Sigmoid colon (tissue), 7 donors: Measurements from ENCODE around the gene NUFIP1. TPM values are rescaled to one million over a fixed set of nuclear protein-coding genes. Genes with fewer than 3 reads are reported as not detected.

Source experiments
- DNase-seq: peaks from one replicate; pipeline ENCODE4 v3.0.0-alpha.2; 2019
- H3K27ac ChIP-seq, 4 donors: fragments of 200-600 bp; sonication (generic); one replicate each; pipeline ENCODE4 v1.5.1; 2016 to 2019; ENCODE audit warnings: mild to moderate bottlenecking in 1 of 4
- H3K27me3 ChIP-seq, 3 donors: fragments of 200-600 bp; sonication (generic); one replicate each; pipeline ENCODE4 v1.5.1; 2019; ENCODE audit warnings: mild to moderate bottlenecking in 1 of 3
- H3K36me3 ChIP-seq, 4 donors: fragments of 200-600 bp; sonication (generic); one replicate each; pipeline ENCODE4 v1.5.1; 2016 to 2019
- H3K4me1 ChIP-seq, 4 donors: fragments of 200-600 bp; sonication (generic); one replicate each; pipeline ENCODE4 v1.5.1; 2017 to 2019
- H3K4me3 ChIP-seq, 4 donors: fragments of 200-600 bp; sonication (generic); one replicate each; pipeline ENCODE4 v1.5.1; 2017 to 2019; ENCODE audit warnings: mild to moderate bottlenecking in 2 of 4, moderate library complexity in 1 of 4
- H3K9me3 ChIP-seq, 4 donors: fragments of 200-600 bp in 3 of 4; sonication (generic) in 3 of 4; one replicate each; pipeline versions ENCODE4 v1.5.1 to v1.6.1; 2013 to 2019
- CTCF ChIP-seq, 4 experiments: fragments of 450-650 bp in 3 of 4; fragments of 200-600 bp in 1 of 4; IDR thresholded peaks; one replicate each; pipeline ENCODE4 v1.5.1; 2016 to 2019; ENCODE audit warnings: antibody characterized with exemption in 4 of 4, mild to moderate bottlenecking in 3 of 4, moderate library complexity in 2 of 4
- EP300 ChIP-seq, 4 donors: sonication (generic); formaldehyde crosslinking; IDR thresholded peaks; one replicate each; pipeline ENCODE4 v1.6.1; 2017; ENCODE audit warnings: antibody characterized with exemption in 4 of 4
- POLR2A ChIP-seq, 2 donors: fragments of 450-650 bp; IDR thresholded peaks; one replicate each; pipeline ENCODE4 v1.6.1; 2016; ENCODE audit warnings: antibody characterized with exemption in 2 of 2, mild to moderate bottlenecking in 2 of 2, moderate library complexity in 2 of 2
- POLR2AphosphoS5 ChIP-seq, 4 donors: sonication (generic); formaldehyde crosslinking; IDR thresholded peaks; one replicate each; pipeline ENCODE4 v1.6.1; 2017; ENCODE audit warnings: antibody characterized with exemption in 4 of 4
- WGBS, 2 donors: extraction: QIAGEN DNeasy Blood & Tissue Kit; methylation state at CpG; one replicate each; pipeline ENCODE4 v1.1.7; 2013; 5-methylcytosine and 5-hydroxymethylcytosine counted together
- intact Hi-C: fragments of 100-400 bp; cut with DNase I; formaldehyde crosslinking; loops from one replicate; pipeline ENCODE4 v1.15.1; 2023
- polyA plus RNA-seq, 3 donors: library from polyadenylated mRNA; stranded (reverse); fragments of 200-250 nt; gene quantifications; one replicate each; pipeline ENCODE4 v1.2.3, GENCODE V29; 2013
- total RNA-seq, 4 donors: library from RNA; depleted of rRNA; stranded (reverse); fragments of >200 nt; gene quantifications; one replicate each; pipeline ENCODE4 v1.1.0, GENCODE V29; 2016
- donor health status: healthy with polysubstance abuse.
- donor health status: Bipolar disorder and iron deficiency.
- donor health status: healthy.

Gene NUFIP1
- total and polyA plus RNA-seq, 7 donors: 1.6 to 3.5 (median 2.7) TPM

- Histone ChIP-seq H3K9me3 (no peaks in the 10 kb centered on the region), H3K4me3 (no peak overlapping the region), H3K27me3 (no peaks in the 10 kb centered on the region), H3K4me1 (no peaks in the 10 kb centered on the region), H3K27ac (no peak overlapping the region), H3K36me3 (peaks cover 0 to 79% (median 27%) of the 10 kb centered on the region in 4 donors)
- intact Hi-C loops: no loop called here
- TF ChIP-seq EP300 (IDR thresholded peaks at IDR 0.05) (no peak), POLR2A (IDR thresholded peaks at IDR 0.05) (no peak), POLR2AphosphoS5 (IDR thresholded peaks at IDR 0.05) (no peak), CTCF (IDR thresholded peaks at IDR 0.05) (no peak)
- no peak for DNase-seq
- WGBS, 2 donors: 93 to 95% methylated on average over 1 of the region's 1 CpG
These were observed 18.6 kb upstream of the NUFIP1 start for GRCh38 chr13:45007823-45008222.

- no peak for TF ChIP-seq CTCF (IDR thresholded peaks at IDR 0.05)
- no peak for TF ChIP-seq EP300 (IDR thresholded peaks at IDR 0.05)
- TF ChIP-seq POLR2AphosphoS5 (IDR thresholded peaks at IDR 0.05): no peak
- no peak for TF ChIP-seq POLR2A (IDR thresholded peaks at IDR 0.05)
- H3K4me1 ChIP-seq: no peaks in the 10 kb centered on the region
- no peak for DNase-seq
- H3K27ac ChIP-seq: no peak overlapping the region
- no peaks in the 10 kb centered on the region for H3K27me3 ChIP-seq
- peaks cover 4 to 85% (median 33%) of the 10 kb centered on the region in 4 donors for H3K36me3 ChIP-seq
- H3K9me3 ChIP-seq: no peaks in the 10 kb centered on the region
- no peak overlapping the region for H3K4me3 ChIP-seq
- intact Hi-C loops: no loop called here
These were observed 18.0 kb upstream of the NUFIP1 start for GRCh38 chr13:45007225-45007624.

GRCh38 chr13:45004096-45004495 is 14.8 kb upstream of the NUFIP1 start:
- peaks cover 6 to 80% (median 20%) of the 10 kb centered on the region in 4 donors for H3K36me3 ChIP-seq
- no peaks in the 10 kb centered on the region for H3K4me1 ChIP-seq
- no peaks in the 10 kb centered on the region for H3K27me3 ChIP-seq
- intact Hi-C loops: no loop called here
- no peak overlapping the region for H3K27ac ChIP-seq
- no peak overlapping the region for H3K4me3 ChIP-seq
- no peaks in the 10 kb centered on the region for H3K9me3 ChIP-seq
- no peak for DNase-seq
- TF ChIP-seq CTCF (IDR thresholded peaks at IDR 0.05) (no peak), POLR2AphosphoS5 (IDR thresholded peaks at IDR 0.05) (no peak), EP300 (IDR thresholded peaks at IDR 0.05) (no peak), POLR2A (IDR thresholded peaks at IDR 0.05) (no peak)
- WGBS, 2 donors: 92 to 99% methylated on average over 2 of the region's 2 CpGs

GRCh38 chr13:45003417-45003816 is 14.1 kb upstream of the NUFIP1 start:
- Histone ChIP-seq H3K36me3 (peaks cover 6 to 78% (median 20%) of the 10 kb centered on the region in 4 donors), H3K27me3 (no peaks in the 10 kb centered on the region)
- DNase-seq: no peak

More at GRCh38 chr13:45003417-45003816, 14.1 kb upstream of the NUFIP1 start:
- Histone ChIP-seq H3K4me3 (no peak overlapping the region), H3K9me3 (no peaks in the 10 kb centered on the region), H3K27ac (no peak overlapping the region), H3K4me1 (no peaks in the 10 kb centered on the region)
- TF ChIP-seq CTCF (IDR thresholded peaks at IDR 0.05) (no peak), POLR2AphosphoS5 (IDR thresholded peaks at IDR 0.05) (no peak), EP300 (IDR thresholded peaks at IDR 0.05) (no peak), POLR2A (IDR thresholded peaks at IDR 0.05) (no peak)
- intact Hi-C loops: no loop called here
